ENCODE results near the gene APBB2.

DNA sequence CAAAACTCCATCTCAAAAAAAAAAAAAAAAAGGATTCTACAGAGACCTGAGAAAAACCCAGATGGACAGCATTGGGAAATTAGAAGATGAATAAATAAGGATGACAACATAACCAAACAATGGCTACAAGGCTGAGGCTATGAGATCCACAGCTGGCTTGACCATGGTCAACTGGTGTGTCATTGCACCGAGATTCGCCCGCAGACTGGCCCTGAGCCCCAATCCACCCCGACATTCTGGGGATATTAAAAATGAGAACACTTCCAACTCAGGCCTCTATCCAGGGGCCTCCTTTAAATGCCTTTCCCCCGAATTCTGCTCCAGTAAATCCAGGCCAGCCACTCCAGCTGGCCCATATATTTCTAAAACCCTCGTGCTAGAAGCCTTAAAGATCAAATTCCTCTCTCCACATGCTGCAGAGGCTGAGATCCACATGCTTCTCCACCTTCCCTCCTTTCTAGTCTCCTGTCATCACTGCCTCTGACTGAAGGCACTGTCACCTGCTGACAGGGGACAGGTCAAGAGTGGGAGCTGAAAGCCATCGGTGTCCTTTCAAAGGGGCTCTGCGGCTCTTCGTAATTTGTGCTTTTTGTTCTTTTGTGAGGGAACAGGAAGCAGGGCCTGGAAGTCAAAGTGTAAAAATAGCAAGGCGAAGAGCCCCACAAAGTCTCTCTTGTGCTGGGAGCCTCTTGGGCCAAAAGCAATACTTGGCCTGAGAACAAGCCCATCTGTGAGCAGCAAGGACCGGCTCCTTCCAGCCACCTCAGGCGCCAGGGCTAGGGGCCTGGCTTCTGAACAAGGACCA is 260.9 kb downstream of the APBB2 start:
- TF ChIP-seq EZH2 (IDR thresholded peaks at IDR 0.05) = no peak
- TF ChIP-seq POLR2AphosphoS5 (IDR thresholded peaks at IDR 0.05; ENCODE audit: borderline replicate concordance, low read depth, low read length) = no peak
- no peak for TF ChIP-seq FOXP2 (optimal IDR thresholded peaks at IDR 0.05; ENCODE audit: control extremely low read depth, extremely low read length, insufficient read depth)
